ELR (cell line): ENCODE results near the gene DAP.
"Not testable (repeated sequence)": the region's sequence is repeated elsewhere in the genome, so short reads cannot be mapped to it uniquely, and the experiment has no call there.

Experiments used
- DNase-seq: peaks from one replicate; pipeline ENCODE4 v3.0.0-alpha.2; 2015; ENCODE audit warnings: low read depth

The DAP gene

GRCh38 chr5:10654566-10654965, 106.5 kb downstream of the DAP start:
- no peak for DNase-seq

GRCh38 chr5:10653751-10654400, 107.2 kb downstream of the DAP start:
- DNase-seq: no peak

GRCh38 chr5:10653043-10653442, 108.0 kb downstream of the DAP start:
- DNase-seq: no peak

GRCh38 chr5:10652606-10653005, 108.4 kb downstream of the DAP start:
- DNase-seq: no peak

GRCh38 chr5:10652151-10652550, 108.9 kb downstream of the DAP start:
- peak; percentile 26 for DNase-seq

GRCh38 chr5:10649666-10650380, 111.2 kb downstream of the DAP start:
- no peak for DNase-seq

GRCh38 chr5:10648806-10649665, 112.0 kb downstream of the DAP start:
- DNase-seq: no peak

- no peak for DNase-seq
These were observed 113.4 kb downstream of the DAP start for GRCh38 chr5:10647640-10648039.

- no peak for DNase-seq
These were observed 115.4 kb downstream of the DAP start for GRCh38 chr5:10645671-10646070.

- DNase-seq: peak; percentile 28
These were observed 115.9 kb downstream of the DAP start for GRCh38 chr5:10645146-10645545.

- DNase-seq: no peak
These were observed 116.8 kb downstream of the DAP start for GRCh38 chr5:10644192-10644591.

GRCh38 chr5:10642367-10642766, 118.7 kb downstream of the DAP start:
- DNase-seq: no peak

- DNase-seq: no peak
These were observed 121.1 kb downstream of the DAP start for GRCh38 chr5:10639846-10640368.

GRCh38 chr5:10638723-10639122, 122.3 kb downstream of the DAP start:
- DNase-seq: not testable (repeated sequence)

- DNase-seq: no peak
These were observed 123.1 kb downstream of the DAP start for GRCh38 chr5:10637944-10638343.

GRCh38 chr5:10636363-10637142, 124.5 kb downstream of the DAP start:
- no peak for DNase-seq

GRCh38 chr5:10635867-10636350, 125.1 kb downstream of the DAP start:
- DNase-seq: no peak

GRCh38 chr5:10635257-10635866, 125.7 kb downstream of the DAP start:
- peak; percentile 91 for DNase-seq

GRCh38 chr5:10634562-10634961, 126.5 kb downstream of the DAP start:
- no peak for DNase-seq

- no peak for DNase-seq
These were observed 127.0 kb downstream of the DAP start for GRCh38 chr5:10634050-10634449.
